ENCODE measurements around the gene ITGB2. TPM values are rescaled to one million over a fixed set of nuclear protein-coding genes. Genes with fewer than 3 reads are reported as not detected.
A peak's percentile ranks its signal among the peaks of the same experiment; 100 is the strongest.

ITGB2 gene
- total and polyA plus RNA-seq, 2 donors from 2014 or later = 9.5 to 111 TPM

DNA sequence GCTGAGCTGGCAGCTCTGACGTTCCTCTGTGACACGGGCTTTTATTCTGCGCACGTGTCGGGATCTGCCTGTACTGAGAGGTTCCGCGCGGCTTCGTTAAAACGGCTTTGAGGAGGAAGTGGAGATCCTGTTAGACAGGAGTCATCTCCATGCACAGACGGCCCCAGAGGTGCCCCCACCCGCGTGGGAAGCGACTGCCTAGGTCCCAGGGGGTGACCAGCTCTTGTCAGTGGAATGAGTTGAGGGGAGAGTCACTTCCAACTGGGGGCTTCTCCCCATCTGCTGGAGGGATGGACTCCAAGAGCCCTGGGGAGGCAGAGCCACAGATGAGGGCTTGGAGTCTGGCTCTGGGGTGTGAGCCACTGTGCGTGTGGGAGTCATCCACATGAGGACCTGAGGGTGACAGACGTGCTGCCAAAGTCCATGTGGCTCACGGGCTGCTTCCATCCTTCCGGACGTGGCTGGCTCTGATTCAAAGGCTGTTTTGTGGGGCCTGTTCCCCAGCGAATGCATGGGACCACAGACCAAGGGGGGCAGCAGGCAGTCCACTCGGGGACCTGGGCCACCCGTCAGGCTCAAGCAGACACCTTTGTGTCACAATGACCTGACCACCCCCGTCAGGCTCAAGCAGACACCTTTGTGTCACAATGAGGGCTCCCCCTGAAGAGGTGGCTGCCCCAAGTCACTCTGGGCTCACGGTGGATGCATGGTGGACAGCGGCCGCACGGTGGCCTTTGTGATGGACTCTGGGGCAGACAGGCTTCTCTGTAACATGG lies 74.0 kb downstream of the ITGB2 start:
- intact Hi-C loops (cut with DNase I) = no loop called here
- Histone ChIP-seq H3K9me3 (ENCODE audit: control insufficient read depth in 2 of 3, insufficient read depth in 1 of 3, low read length in 3 of 3) (no peaks in the 10 kb centered on the region), H3K4me3 (ENCODE audit: low read length in 3 of 3) (no peak overlapping the region), H3K9ac (ENCODE audit: low read length in 3 of 3) (no peak overlapping the region), H3K4me1 (ENCODE audit: control insufficient read depth in 2 of 3, insufficient read depth in 2 of 3, low read depth in 1 of 3, low read length in 3 of 3) (peaks cover 0 to 23% (median 17%) of the 10 kb centered on the region in 3 donors), H3K27ac (ENCODE audit: low read depth in 2 of 2, low read length in 2 of 2) (no peak overlapping the region), H3K36me3 (ENCODE audit: control insufficient read depth in 2 of 3, insufficient read depth in 3 of 3, low read length in 3 of 3) (peaks cover 0 to 23% (median 13%) of the 10 kb centered on the region in 3 donors), H3K27me3 (ENCODE audit: control insufficient read depth, insufficient read depth, low read length) (no peaks in the 10 kb centered on the region)
- TF ChIP-seq, protein P1, sequence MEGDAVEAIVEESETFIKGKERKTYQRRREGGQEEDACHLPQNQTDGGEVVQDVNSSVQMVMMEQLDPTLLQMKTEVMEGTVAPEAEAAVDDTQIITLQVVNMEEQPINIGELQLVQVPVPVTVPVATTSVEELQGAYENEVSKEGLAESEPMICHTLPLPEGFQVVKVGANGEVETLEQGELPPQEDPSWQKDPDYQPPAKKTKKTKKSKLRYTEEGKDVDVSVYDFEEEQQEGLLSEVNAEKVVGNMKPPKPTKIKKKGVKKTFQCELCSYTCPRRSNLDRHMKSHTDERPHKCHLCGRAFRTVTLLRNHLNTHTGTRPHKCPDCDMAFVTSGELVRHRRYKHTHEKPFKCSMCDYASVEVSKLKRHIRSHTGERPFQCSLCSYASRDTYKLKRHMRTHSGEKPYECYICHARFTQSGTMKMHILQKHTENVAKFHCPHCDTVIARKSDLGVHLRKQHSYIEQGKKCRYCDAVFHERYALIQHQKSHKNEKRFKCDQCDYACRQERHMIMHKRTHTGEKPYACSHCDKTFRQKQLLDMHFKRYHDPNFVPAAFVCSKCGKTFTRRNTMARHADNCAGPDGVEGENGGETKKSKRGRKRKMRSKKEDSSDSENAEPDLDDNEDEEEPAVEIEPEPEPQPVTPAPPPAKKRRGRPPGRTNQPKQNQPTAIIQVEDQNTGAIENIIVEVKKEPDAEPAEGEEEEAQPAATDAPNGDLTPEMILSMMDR (IDR thresholded peaks at IDR 0.05; ENCODE audit: borderline replicate concordance, extremely low read depth, insufficient read depth) = no peak
- FAIRE-seq (no peak), DNase-seq (peak in 4 of 5 donors; percentile 40 to 89 (median 69))

DNA sequence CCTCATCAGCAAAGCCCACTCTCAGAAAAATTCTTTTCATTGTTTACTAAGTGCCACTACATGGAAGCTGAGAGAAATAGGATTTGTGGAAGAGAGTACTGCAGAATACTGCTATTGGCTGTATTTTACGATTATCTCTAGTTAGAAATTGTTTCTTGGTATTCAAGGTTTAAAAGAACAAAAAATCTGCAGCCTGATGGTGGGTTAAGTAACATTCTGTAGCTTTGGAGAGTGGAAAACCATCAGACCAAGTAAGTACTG lies 74.5 kb downstream of the ITGB2 start:
- H3K27ac ChIP-seq (ENCODE audit: low read depth in 2 of 2, low read length in 2 of 2) = no peak overlapping the region
- no peak overlapping the region for H3K9ac ChIP-seq (ENCODE audit: low read length in 3 of 3)
- H3K36me3 ChIP-seq (ENCODE audit: control insufficient read depth in 2 of 3, insufficient read depth in 3 of 3, low read length in 3 of 3) = peaks cover 0 to 20% (median 13%) of the 10 kb centered on the region in 3 donors
- H3K9me3 ChIP-seq (ENCODE audit: control insufficient read depth in 2 of 3, insufficient read depth in 1 of 3, low read length in 3 of 3) = no peaks in the 10 kb centered on the region
- intact Hi-C loops (cut with DNase I) = no loop called here
- DNase-seq (no peak), FAIRE-seq (no peak)
- peak overlapping the region in 2 of 3 donors; percentile 1 to 43 for H3K4me3 ChIP-seq (ENCODE audit: low read length in 3 of 3)
- TF ChIP-seq, protein P1 (IDR thresholded peaks at IDR 0.05; ENCODE audit: borderline replicate concordance, extremely low read depth, insufficient read depth) = no peak
- peaks cover 0 to 23% (median 12%) of the 10 kb centered on the region in 3 donors for H3K4me1 ChIP-seq (ENCODE audit: control insufficient read depth in 2 of 3, insufficient read depth in 2 of 3, low read depth in 1 of 3, low read length in 3 of 3)
- H3K27me3 ChIP-seq (ENCODE audit: control insufficient read depth, insufficient read depth, low read length) = no peaks in the 10 kb centered on the region

DNA sequence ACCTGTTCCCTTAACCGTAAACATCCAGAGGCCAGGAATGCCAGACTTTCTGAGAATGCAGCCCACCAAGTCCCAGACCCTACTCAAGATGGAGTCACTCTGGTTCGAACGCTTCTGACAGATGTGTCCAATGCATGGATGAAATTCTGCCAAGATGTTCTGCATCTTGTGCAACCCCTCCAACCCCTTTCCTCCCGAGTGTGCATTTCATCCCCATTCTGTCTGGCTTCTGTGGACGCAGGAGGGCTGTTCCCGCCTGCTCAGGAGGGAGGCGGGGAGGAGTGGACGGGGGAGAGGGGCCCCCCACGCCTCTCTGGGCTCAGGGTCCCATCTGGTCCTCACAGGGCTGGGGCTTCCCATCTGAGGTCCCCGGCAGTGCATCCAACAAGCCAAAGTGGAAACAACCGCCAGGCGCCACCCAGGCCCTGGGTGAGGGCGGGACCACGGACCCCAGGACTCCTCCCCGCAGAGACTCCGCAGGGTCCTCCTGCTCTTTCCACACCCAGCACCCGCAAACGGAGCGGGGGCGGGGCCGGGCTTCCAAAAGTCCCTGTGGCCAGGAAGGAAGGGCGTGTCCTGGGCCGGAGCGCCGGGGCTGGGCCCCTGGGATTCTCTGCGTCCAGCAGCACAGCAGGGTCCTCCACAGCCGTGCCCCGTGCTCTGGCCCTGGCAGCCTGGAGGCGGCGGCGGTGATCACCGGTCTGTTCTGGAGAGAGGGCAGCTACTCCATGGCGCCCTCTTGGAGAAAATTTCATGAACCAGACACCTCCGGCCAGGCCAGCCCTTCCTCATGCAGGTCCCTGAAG lies 75.1 kb downstream of the ITGB2 start:
- H3K27me3 ChIP-seq (ENCODE audit: control insufficient read depth, insufficient read depth, low read length) = no peaks in the 10 kb centered on the region
- no peak overlapping the region for H3K27ac ChIP-seq (ENCODE audit: low read depth in 2 of 2, low read length in 2 of 2)
- H3K36me3 ChIP-seq (ENCODE audit: control insufficient read depth in 2 of 3, insufficient read depth in 3 of 3, low read length in 3 of 3) = peaks cover 0 to 15% (median 9%) of the 10 kb centered on the region in 3 donors
- TF ChIP-seq, protein P1 (IDR thresholded peaks at IDR 0.05; ENCODE audit: borderline replicate concordance, extremely low read depth, insufficient read depth) = peak; percentile 23
- intact Hi-C loops (cut with DNase I) = no loop called here
- peak; percentile 67 to 91 (median 82) for DNase-seq
- H3K9me3 ChIP-seq (ENCODE audit: control insufficient read depth in 2 of 3, insufficient read depth in 1 of 3, low read length in 3 of 3) = no peaks in the 10 kb centered on the region
- H3K4me1 ChIP-seq (ENCODE audit: control insufficient read depth in 2 of 3, insufficient read depth in 2 of 3, low read depth in 1 of 3, low read length in 3 of 3) = peaks cover 0 to 23% (median 9%) of the 10 kb centered on the region in 3 donors
- FAIRE-seq = no peak
- peak overlapping the region in 2 of 3 donors; percentile 1 to 43 for H3K4me3 ChIP-seq (ENCODE audit: low read length in 3 of 3)
- no peak overlapping the region for H3K9ac ChIP-seq (ENCODE audit: low read length in 3 of 3)

Data from kidney (tissue), 14 donors.